Muscle layer of colon (tissue), 2 donors: ENCODE results near the gene CXCL9.
"Not testable (repeated sequence)": the region's sequence is repeated elsewhere in the genome, so short reads cannot be mapped to it uniquely, and the experiment has no call there.

Experiments
- H3K27ac ChIP-seq: one replicate; pipeline ENCODE4 v1.7.0; 2013; ENCODE audit warnings: low read depth, mild to moderate bottlenecking, low read length, moderate library complexity
- H3K27me3 ChIP-seq, 2 donors: one replicate each; pipeline ENCODE4 v1.7.0; 2013; ENCODE audit warnings: low read length in 2 of 2, mild to moderate bottlenecking in 2 of 2; ENCODE audit not compliant: insufficient read depth in 2 of 2, control insufficient read depth in 1 of 2
- H3K36me3 ChIP-seq: one replicate; pipeline ENCODE4 v1.7.0; 2013; ENCODE audit warnings: mild to moderate bottlenecking, low read length; ENCODE audit not compliant: insufficient read depth
- H3K4me1 ChIP-seq: one replicate; pipeline ENCODE4 v1.7.0; 2013; ENCODE audit warnings: mild to moderate bottlenecking, low read length; ENCODE audit not compliant: insufficient read depth
- H3K4me3 ChIP-seq, 2 donors: one replicate each; pipeline ENCODE4 v1.7.0; 2013; ENCODE audit warnings: low read length in 2 of 2, low read depth in 1 of 2, mild to moderate bottlenecking in 1 of 2, moderate library complexity in 1 of 2
- H3K9ac ChIP-seq: one replicate; pipeline ENCODE4 v1.7.0; 2013; ENCODE audit warnings: low read length
- H3K9me3 ChIP-seq: one replicate; pipeline ENCODE4 v1.7.0; 2013; ENCODE audit warnings: mild to moderate bottlenecking, low read length
- donor health status: abdominal sarcoma.
- donor health status: Adenocarcinoma of cecum.

Gene CXCL9

GRCh38 chr4:75992462-75992861, 14.8 kb downstream of the CXCL9 start:
- no peaks in the 10 kb centered on the region for H3K9me3 ChIP-seq
- H3K27ac ChIP-seq: no peak overlapping the region
- no peak overlapping the region for H3K4me3 ChIP-seq
- no peaks in the 10 kb centered on the region for H3K36me3 ChIP-seq
- H3K9ac ChIP-seq: no peak overlapping the region
- H3K27me3 ChIP-seq: no peaks in the 10 kb centered on the region
- peaks cover 19% of the 10 kb centered on the region for H3K4me1 ChIP-seq

GRCh38 chr4:75989846-75990528, 17.3 kb downstream of the CXCL9 start:
- no peaks in the 10 kb centered on the region for H3K27me3 ChIP-seq
- peak overlapping the region; percentile 36 for H3K27ac ChIP-seq
- H3K9ac ChIP-seq: peak overlapping the region; percentile 87
- no peaks in the 10 kb centered on the region for H3K9me3 ChIP-seq
- no peaks in the 10 kb centered on the region for H3K36me3 ChIP-seq
- H3K4me3 ChIP-seq: peak overlapping the region; percentile 89 to 93
- H3K4me1 ChIP-seq: peaks cover 19% of the 10 kb centered on the region

GRCh38 chr4:75985116-75985515, 22.2 kb downstream of the CXCL9 start:
- H3K27me3 ChIP-seq: no peaks in the 10 kb centered on the region
- peaks cover 15% of the 10 kb centered on the region for H3K36me3 ChIP-seq
- H3K4me1 ChIP-seq: peaks cover 19% of the 10 kb centered on the region
- no peak overlapping the region for H3K9ac ChIP-seq
- no peak overlapping the region for H3K4me3 ChIP-seq
- no peaks in the 10 kb centered on the region for H3K9me3 ChIP-seq
- H3K27ac ChIP-seq: no peak overlapping the region

GRCh38 chr4:75980576-75980975, 26.7 kb downstream of the CXCL9 start:
- Histone ChIP-seq H3K27ac (no peak overlapping the region), H3K9ac (no peak overlapping the region), H3K27me3 (no peaks in the 10 kb centered on the region), H3K4me3 (no peak overlapping the region), H3K4me1 (no peaks in the 10 kb centered on the region), H3K36me3 (peaks cover 37% of the 10 kb centered on the region), H3K9me3 (no peaks in the 10 kb centered on the region)

- Histone ChIP-seq H3K36me3 (peaks cover 54% of the 10 kb centered on the region), H3K9me3 (no peaks in the 10 kb centered on the region), H3K27me3 (no peaks in the 10 kb centered on the region), H3K9ac (no peak overlapping the region), H3K4me3 (no peak overlapping the region), H3K4me1 (no peaks in the 10 kb centered on the region), H3K27ac (no peak overlapping the region)
Observed at GRCh38 chr4:75976177-75976576, 31.1 kb downstream of the CXCL9 start.

GRCh38 chr4:75973766-75974165, 33.5 kb downstream of the CXCL9 start:
- Histone ChIP-seq H3K4me1 (no peaks in the 10 kb centered on the region), H3K9ac (no peak overlapping the region), H3K36me3 (peaks cover 65% of the 10 kb centered on the region), H3K4me3 (no peak overlapping the region), H3K9me3 (no peaks in the 10 kb centered on the region), H3K27me3 (no peaks in the 10 kb centered on the region), H3K27ac (no peak overlapping the region)

GRCh38 chr4:75968084-75968483, 39.2 kb downstream of the CXCL9 start:
- Histone ChIP-seq H3K27ac (no peak overlapping the region), H3K36me3 (peaks cover 74% of the 10 kb centered on the region), H3K27me3 (no peaks in the 10 kb centered on the region), H3K9me3 (no peaks in the 10 kb centered on the region), H3K4me3 (no peak overlapping the region), H3K4me1 (no peaks in the 10 kb centered on the region), H3K9ac (no peak overlapping the region)

GRCh38 chr4:75963558-75963957, 43.8 kb downstream of the CXCL9 start:
- no peaks in the 10 kb centered on the region for H3K4me1 ChIP-seq
- H3K4me3 ChIP-seq: no peak overlapping the region
- no peak overlapping the region for H3K27ac ChIP-seq
- no peaks in the 10 kb centered on the region for H3K27me3 ChIP-seq
- H3K9ac ChIP-seq: no peak overlapping the region
- peaks cover 51% of the 10 kb centered on the region for H3K36me3 ChIP-seq
- H3K9me3 ChIP-seq: no peaks in the 10 kb centered on the region

- H3K4me1 ChIP-seq, H3K4me3 ChIP-seq, H3K27me3 ChIP-seq, H3K9ac ChIP-seq, H3K9me3 ChIP-seq, H3K27ac ChIP-seq: not testable (repeated sequence)
- H3K36me3 ChIP-seq: peaks cover 51% of the 10 kb centered on the region
Observed at GRCh38 chr4:75962072-75962471, 45.2 kb downstream of the CXCL9 start.

- not testable (repeated sequence) for H3K4me1 ChIP-seq, H3K9me3 ChIP-seq, H3K4me3 ChIP-seq, H3K27ac ChIP-seq, H3K27me3 ChIP-seq, H3K9ac ChIP-seq
- H3K36me3 ChIP-seq: peaks cover 58% of the 10 kb centered on the region
Observed at GRCh38 chr4:75958546-75958945, 48.8 kb downstream of the CXCL9 start.

- not testable (repeated sequence) for H3K4me3 ChIP-seq, H3K27ac ChIP-seq, H3K27me3 ChIP-seq, H3K9ac ChIP-seq, H3K4me1 ChIP-seq, H3K9me3 ChIP-seq
- H3K36me3 ChIP-seq: peaks cover 71% of the 10 kb centered on the region
Observed at GRCh38 chr4:75954811-75955210, 52.5 kb downstream of the CXCL9 start.

GRCh38 chr4:75953509-75953908, 53.8 kb downstream of the CXCL9 start:
- Histone ChIP-seq H3K36me3 (peaks cover 70% of the 10 kb centered on the region), H3K4me1 (no peaks in the 10 kb centered on the region), H3K9me3 (no peaks in the 10 kb centered on the region), H3K4me3 (no peak overlapping the region), H3K27me3 (no peaks in the 10 kb centered on the region), H3K9ac (no peak overlapping the region), H3K27ac (no peak overlapping the region)
